ENCODE data around the gene OVOL2. TPM values are rescaled to one million over a fixed set of nuclear protein-coding genes. Genes with fewer than 3 reads are reported as not detected.
"Not testable (repeated sequence)": the region's sequence is repeated elsewhere in the genome, so short reads cannot be mapped to it uniquely, and the experiment has no call there.

Gene OVOL2
- total RNA-seq, 4 donors from 2014 or later: 25.5 to 38.7 (median 28.9) TPM

DNA sequence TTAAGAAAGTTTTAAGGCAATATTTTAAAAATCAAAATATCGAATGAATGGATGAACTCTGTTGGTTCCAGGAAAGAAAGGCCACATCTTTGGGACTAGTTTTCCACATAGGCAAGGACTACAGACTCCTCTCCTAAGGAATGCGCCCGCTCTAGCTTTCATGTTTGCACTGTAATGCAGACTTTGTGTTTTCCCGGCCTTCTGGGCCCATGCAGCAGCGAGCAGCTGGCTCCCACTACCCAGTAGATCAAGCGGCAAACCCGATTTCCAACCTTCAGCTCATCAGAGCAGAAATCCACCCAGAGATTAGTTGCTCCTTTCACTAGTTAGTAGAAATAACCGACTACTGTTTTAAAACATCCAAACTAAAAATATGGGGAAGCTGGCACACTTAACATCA lies 27.7 kb downstream of the OVOL2 start:
- H3K36me3 ChIP-seq: no peaks in the 10 kb centered on the region
- H3K27ac ChIP-seq: no peak overlapping the region
- H3K4me1 ChIP-seq: peaks cover 0 to 29% (median 3%) of the 10 kb centered on the region in 4 donors
- no peaks in the 10 kb centered on the region for H3K27me3 ChIP-seq
- DNase-seq: no peak
- no peak for TF ChIP-seq POLR2A (IDR thresholded peaks at IDR 0.05)
- no peak for TF ChIP-seq CTCF (IDR thresholded peaks at IDR 0.05)
- no peak overlapping the region for H3K4me3 ChIP-seq
- no peaks in the 10 kb centered on the region for H3K9me3 ChIP-seq

DNA sequence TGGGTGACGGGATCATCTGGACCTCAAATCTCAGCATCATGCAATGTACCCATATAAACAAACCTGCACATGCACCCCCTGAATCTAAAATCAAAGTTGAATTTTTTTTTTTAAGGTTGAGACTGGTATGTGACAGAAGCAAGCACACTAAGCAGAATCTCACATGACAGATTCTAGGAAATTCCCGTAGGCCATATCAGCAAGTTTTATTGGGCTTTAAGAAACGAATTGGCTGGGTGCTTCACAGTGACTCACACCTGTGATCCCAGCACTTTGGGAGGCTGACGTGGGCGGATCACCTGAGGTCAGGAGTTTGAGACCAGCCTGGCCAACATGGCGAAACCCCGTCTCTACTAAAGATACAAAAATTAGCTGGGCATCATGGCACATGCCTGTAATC lies 30.7 kb downstream of the OVOL2 start:
- not testable (repeated sequence) for H3K4me1 ChIP-seq, DNase-seq, H3K27ac ChIP-seq, H3K9me3 ChIP-seq, H3K4me3 ChIP-seq, H3K27me3 ChIP-seq
- peaks cover 0 to 19% (median 0%) of the 10 kb centered on the region in 3 donors for H3K36me3 ChIP-seq

GRCh38 chr20:18024606-18025127 lies 33.0 kb downstream of the OVOL2 start:
- H3K36me3 ChIP-seq: peaks cover 0 to 19% (median 0%) of the 10 kb centered on the region in 3 donors
- no peak for TF ChIP-seq POLR2A (IDR thresholded peaks at IDR 0.05)
- TF ChIP-seq CTCF (IDR thresholded peaks at IDR 0.05): no peak
- H3K9me3 ChIP-seq: no peaks in the 10 kb centered on the region
- no peaks in the 10 kb centered on the region for H3K4me1 ChIP-seq
- H3K27ac ChIP-seq: no peak overlapping the region
- no peak for DNase-seq
- H3K4me3 ChIP-seq: no peak overlapping the region
- no peaks in the 10 kb centered on the region for H3K27me3 ChIP-seq

- Histone ChIP-seq H3K27ac (no peak overlapping the region), H3K36me3 (peaks cover 0 to 19% (median 0%) of the 10 kb centered on the region in 3 donors), H3K9me3 (no peaks in the 10 kb centered on the region), H3K4me3 (no peak overlapping the region), H3K27me3 (no peaks in the 10 kb centered on the region), H3K4me1 (no peaks in the 10 kb centered on the region)
- TF ChIP-seq POLR2A (IDR thresholded peaks at IDR 0.05) (no peak), CTCF (IDR thresholded peaks at IDR 0.05) (no peak)
- no peak for DNase-seq
Observed at GRCh38 chr20:18020931-18021330, 36.8 kb downstream of the OVOL2 start.

GRCh38 chr20:18019068-18019467 lies 38.6 kb downstream of the OVOL2 start:
- no peak for DNase-seq
- no peak for TF ChIP-seq POLR2A (IDR thresholded peaks at IDR 0.05)
- peak in 4 of 6 experiments; percentile 31 to 44 (median 36) for TF ChIP-seq CTCF (IDR thresholded peaks at IDR 0.05)

GRCh38 chr20:18018100-18018499 lies 39.6 kb downstream of the OVOL2 start:
- TF ChIP-seq CTCF (IDR thresholded peaks at IDR 0.05): no peak
- no peak for TF ChIP-seq POLR2A (IDR thresholded peaks at IDR 0.05)
- no peak for DNase-seq
- Histone ChIP-seq H3K27ac (no peak overlapping the region), H3K27me3 (no peaks in the 10 kb centered on the region), H3K36me3 (peaks cover 0 to 6% (median 0%) of the 10 kb centered on the region in 3 donors), H3K4me3 (no peak overlapping the region), H3K4me1 (no peaks in the 10 kb centered on the region), H3K9me3 (no peaks in the 10 kb centered on the region)

More at GRCh38 chr20:18019068-18019467, 38.6 kb downstream of the OVOL2 start:
- peaks cover 0 to 13% (median 0%) of the 10 kb centered on the region in 3 donors for H3K36me3 ChIP-seq
- H3K9me3 ChIP-seq: no peaks in the 10 kb centered on the region
- no peaks in the 10 kb centered on the region for H3K4me1 ChIP-seq
- H3K27me3 ChIP-seq: no peaks in the 10 kb centered on the region
- no peak overlapping the region for H3K4me3 ChIP-seq
- H3K27ac ChIP-seq: no peak overlapping the region
